D721Med (cell line): Measurements from ENCODE around the gene SLC25A34.

Source experiments
- DNase-seq: peaks from one replicate; pipeline ENCODE4 v3.0.0; 2011; ENCODE audit warnings: low spot score; ENCODE audit not compliant: insufficient read length
- FAIRE-seq: peaks from 2 replicates; lab custom pipeline; 2011; peaks lifted over from hg19 to GRCh38; lab: Jason Lieb, UNC
- TF ChIP-seq, protein P1 (sequence below): IDR thresholded peaks from 2 replicates; pipeline ENCODE4 v1.5.1; 2012; ENCODE audit warnings: mild to moderate bottlenecking, control low read depth; ENCODE audit not compliant: insufficient read depth; ENCODE audit errors: missing control alignments

SLC25A34 gene

DNA sequence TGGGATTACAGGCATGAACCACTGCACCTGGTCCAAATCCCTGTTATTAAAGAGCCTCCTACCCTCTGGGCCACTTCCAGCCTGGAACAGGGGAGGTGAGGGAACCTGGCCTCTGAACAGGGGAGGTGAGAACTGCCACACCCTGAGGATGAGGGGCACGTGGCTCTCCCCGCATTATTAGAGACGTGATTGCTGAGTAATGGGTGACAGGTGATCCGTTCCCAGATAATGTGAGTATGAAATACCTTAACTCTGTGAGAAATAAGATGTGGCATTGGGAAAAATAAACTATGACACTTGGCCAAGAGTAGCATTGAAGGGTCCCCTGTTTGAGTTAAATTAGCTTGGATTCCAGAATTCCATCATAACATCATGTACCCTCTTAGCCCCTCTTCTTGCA is 13.6 kb upstream of the SLC25A34 start:
- TF ChIP-seq, protein P1, sequence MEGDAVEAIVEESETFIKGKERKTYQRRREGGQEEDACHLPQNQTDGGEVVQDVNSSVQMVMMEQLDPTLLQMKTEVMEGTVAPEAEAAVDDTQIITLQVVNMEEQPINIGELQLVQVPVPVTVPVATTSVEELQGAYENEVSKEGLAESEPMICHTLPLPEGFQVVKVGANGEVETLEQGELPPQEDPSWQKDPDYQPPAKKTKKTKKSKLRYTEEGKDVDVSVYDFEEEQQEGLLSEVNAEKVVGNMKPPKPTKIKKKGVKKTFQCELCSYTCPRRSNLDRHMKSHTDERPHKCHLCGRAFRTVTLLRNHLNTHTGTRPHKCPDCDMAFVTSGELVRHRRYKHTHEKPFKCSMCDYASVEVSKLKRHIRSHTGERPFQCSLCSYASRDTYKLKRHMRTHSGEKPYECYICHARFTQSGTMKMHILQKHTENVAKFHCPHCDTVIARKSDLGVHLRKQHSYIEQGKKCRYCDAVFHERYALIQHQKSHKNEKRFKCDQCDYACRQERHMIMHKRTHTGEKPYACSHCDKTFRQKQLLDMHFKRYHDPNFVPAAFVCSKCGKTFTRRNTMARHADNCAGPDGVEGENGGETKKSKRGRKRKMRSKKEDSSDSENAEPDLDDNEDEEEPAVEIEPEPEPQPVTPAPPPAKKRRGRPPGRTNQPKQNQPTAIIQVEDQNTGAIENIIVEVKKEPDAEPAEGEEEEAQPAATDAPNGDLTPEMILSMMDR: no peak

DNA sequence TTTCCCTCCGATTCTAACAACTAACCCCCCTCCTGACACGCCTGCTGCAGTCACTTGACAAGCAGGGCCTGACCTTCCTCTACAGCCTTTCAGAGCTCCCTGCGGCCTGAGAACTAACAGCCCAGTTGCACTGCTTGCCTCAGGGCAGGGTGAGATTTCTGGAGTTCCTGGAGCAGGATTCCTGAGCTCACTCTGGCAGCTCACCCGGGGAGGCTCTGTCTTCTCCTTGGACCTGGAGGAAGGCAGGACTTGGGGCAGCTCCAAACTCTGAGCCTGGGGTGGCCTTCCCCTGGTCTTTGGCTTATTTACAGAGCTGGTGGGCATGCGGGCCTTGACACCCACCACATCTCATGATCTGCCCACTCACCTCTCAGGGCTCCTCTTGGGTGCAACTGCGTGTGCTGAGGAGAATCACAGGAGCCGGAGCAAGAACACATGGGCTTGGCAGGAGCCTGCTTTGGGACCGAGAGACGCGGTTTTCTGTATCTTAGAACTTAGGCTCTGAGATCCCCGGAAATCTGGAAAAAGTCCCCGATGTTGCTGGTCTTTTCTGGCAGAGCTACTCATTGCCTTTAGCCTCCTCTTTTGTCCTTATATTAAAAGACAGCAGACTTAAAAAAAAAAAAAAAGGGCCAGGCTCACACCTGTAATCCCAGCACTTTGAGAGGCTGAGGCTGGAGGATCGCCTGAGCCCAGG is 13.1 kb upstream of the SLC25A34 start:
- no peak for DNase-seq
- TF ChIP-seq, protein P1: no peak
- no peak for FAIRE-seq

More for the DNA sequence above, 13.6 kb upstream of the SLC25A34 start:
- DNase-seq (no peak), FAIRE-seq (no peak)

DNA sequence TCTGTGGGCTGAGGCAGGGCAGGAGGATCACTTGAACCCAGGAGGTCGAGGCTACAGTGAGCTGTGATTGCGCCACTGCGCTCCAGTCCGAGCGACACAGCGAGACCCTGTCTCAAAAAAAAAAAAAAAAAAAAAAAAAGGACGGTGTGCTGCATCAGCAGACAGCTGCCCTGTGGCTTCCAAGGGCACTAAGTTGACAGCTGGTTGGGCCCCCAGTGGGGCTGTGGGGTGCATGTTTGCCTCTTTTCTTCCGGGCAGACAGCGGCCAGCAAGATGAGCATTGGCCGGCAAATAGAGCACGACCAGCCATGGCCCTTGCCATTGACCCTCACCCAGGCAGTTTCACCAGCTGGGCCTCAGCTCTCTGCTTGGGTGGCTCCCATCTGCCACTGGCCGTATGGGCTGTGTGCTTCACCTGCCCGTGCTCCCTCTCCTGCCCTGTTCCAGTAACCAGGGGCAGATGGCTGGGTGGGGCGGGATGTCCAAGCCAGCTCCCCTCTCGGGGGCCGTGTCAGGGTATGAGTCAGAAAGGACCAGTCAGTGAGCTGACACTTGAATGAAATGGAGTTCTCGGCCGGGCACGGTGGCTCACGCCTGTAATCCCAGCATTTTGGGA is 12.3 kb upstream of the SLC25A34 start:
- no peak for FAIRE-seq
- TF ChIP-seq, protein P1: no peak
- DNase-seq: no peak

DNA sequence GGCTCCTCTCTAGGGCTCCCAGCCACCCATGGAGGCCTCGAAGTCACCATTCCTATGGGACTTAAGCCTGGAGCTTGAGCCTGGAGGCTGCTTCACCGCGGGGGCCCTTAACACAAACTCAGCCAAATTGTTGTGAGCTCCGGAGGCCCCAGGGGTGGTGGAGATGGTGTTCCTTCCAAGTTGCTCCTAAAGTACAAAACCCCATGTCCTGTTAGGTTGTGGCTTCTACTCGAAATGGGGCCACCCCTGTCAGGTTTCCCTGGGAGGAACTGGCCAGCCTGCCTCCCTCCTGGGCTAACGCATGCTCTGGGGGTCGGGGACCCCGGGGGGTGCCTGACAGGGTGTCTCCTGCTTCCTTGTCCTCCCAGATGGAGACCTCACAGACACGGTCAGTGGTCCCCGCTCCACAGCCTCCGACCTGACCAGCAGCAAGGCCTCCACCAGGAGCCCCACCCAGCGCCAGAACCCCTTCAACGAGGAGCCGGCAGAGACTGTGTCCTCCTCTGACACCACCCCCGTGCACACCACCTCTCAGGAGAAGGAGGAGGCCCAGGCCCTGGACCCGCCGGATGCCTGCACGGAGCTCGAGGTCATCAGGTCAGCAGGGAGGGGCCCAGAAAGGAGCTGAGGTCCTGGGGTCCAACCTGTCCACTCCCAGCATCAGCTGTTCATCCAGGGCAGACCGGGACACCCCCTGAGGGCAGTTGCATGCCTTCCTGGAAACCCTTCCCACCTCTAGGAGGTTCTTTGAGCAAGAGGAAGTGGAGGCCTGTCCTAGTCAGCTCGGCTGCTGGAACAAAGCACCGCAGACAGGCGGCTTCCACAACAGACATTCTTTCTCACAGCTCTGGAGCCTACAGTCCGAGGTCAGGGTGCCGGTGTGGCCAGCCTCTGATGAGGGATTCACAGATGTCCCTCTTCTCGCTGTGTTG is 10.8 kb upstream of the SLC25A34 start:
- TF ChIP-seq, protein P1: no peak
- FAIRE-seq: no peak
- DNase-seq: no peak

DNA sequence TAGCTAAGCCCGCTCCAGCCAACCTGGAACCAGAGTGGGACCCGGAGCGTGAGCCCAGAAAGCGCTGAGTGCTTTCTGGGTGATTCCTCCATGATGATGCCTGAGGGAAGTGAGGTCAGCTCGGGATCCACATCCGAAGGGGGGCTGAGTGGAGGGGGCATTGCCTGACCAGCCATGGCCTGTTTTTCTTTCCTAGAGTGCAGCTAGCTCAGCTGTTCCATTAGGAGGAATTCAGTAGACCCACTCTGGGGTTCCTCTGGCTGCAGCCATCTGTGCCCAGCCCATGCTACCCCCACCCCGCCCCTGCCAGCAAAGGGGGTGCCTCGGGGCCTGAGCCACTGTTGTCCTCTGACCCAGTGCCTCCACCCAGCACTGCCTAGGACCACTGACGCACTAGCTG is 9.6 kb upstream of the SLC25A34 start:
- TF ChIP-seq, protein P1: no peak
- FAIRE-seq: no peak
- no peak for DNase-seq

DNA sequence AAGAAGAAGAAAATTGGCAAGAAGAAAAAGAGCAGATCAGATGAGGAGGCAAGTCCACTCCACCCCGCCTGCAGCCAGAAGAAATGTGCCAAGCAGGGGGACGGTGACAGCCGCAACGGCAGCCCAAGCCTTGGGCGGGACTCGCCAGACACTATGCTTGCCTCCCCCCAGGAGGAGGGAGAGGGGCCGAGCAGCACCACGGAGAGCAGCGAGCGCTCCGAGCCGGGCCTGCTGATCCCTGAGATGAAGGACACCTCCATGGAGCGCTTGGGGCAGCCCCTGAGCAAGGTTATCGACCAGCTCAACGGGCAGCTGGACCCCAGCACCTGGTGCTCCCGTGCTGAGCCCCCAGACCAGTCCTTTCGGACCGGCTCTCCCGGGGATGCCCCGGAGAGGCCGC is 9.0 kb upstream of the SLC25A34 start:
- TF ChIP-seq, protein P1: no peak
- DNase-seq (no peak), FAIRE-seq (no peak)
